Activated CD4-positive, alpha-beta T cell treated with anti-CD3 and anti-CD28 coated beads, Interleukin-2, Interleukin-4, amounts not matched to agents 100 ng/mL and 50 ng/mL, durations not matched to agents 16 hours and 8 hours (primary cell): ENCODE measurements around the gene AQP6.
"Not testable (repeated sequence)": the region's sequence is repeated elsewhere in the genome, so short reads cannot be mapped to it uniquely, and the experiment has no call there.

ENCODE experiments used
- DNase-seq: peaks from one replicate; pipeline ENCODE4 v3.0.0-alpha.2; 2020; ENCODE audit warnings: low spot score

AQP6 gene

DNA sequence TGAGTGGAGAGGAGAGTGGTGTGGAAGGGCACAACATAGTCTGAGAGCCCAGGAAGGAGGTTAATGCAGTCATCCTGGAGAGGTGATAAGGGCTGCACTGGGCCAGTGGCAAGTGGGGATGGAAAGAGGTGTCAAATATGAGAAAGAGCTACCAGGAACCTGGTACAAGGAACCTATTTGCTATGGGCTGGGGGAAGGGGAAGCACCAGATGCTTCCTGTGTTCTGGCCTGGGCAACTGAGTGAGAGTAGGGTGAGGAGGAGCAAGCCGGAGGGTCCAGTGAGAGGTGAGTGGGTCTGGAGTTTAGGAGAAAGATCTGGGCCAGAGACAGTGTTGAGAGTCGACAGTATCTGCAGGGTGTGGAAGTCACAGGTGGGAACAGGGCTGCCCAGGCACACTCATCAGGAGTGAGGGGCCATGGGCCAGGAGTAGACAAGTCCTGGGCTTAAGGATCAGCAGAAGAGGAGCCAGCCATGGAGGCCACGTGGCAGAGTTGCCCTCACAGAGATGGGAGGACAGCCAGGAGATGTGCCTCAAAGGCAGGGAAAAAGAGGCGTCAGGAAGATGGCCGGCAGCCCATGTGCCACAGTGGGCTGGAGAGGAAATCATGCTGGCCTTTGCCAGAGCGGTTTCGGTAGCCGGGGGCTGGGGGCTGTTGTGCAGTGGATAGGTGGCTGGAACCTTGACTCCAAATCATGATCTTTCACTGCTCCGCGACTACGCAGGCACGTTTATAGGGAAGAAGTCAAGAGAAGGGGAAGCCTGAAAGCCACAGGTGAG is 2.9 kb upstream of the AQP6 start:
- DNase-seq: no peak

DNA sequence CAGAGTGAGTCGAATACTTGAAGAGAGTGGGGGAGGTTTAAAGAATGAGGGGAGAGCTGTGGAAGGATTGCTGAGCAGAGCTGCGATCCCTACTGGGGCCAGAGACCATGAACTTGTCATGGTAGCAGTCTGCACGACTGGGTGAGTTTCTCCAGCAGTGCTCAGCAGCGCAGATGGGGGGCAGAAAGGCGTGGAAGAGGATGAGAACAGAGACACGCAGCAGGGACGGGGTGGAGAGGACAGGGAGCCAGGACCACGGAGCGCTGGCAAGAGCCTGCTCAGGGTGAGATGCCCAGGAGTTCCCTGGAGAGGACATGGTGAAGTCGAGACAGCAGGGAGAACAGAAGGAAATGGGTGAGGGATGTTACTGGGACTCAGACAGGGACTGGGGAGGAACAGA is 2.1 kb upstream of the AQP6 start:
- DNase-seq: no peak

GRCh38 chr12:49971141-49971540 is 1.6 kb upstream of the AQP6 start:
- no peak for DNase-seq

DNA sequence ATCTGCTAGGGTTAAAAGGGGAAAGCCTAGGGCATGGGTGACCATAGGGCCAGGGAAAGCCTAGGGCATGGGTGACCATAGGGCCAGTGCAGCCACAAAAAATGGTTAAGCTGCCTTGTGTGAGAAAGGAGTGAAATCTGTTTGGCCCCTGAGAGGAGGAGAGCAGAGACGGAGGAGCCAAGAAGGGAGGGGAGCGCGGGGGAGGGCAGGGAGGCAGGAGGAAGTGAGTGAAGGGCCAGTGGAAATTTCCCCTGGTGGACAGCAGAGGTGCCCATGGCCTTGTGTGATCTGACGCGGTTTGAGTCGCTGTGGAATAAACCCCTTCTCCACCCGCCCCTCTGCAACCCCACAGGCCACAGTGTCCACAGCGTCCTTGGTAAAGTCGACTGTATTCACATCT is 618 bp upstream of the AQP6 start:
- no peak for DNase-seq

- no peak for DNase-seq
Observed at GRCh38 chr12:49973361-49973830, 649 bp downstream of the AQP6 start.

- no peak for DNase-seq
Observed at GRCh38 chr12:49974231-49974675, 1.5 kb downstream of the AQP6 start.

DNA sequence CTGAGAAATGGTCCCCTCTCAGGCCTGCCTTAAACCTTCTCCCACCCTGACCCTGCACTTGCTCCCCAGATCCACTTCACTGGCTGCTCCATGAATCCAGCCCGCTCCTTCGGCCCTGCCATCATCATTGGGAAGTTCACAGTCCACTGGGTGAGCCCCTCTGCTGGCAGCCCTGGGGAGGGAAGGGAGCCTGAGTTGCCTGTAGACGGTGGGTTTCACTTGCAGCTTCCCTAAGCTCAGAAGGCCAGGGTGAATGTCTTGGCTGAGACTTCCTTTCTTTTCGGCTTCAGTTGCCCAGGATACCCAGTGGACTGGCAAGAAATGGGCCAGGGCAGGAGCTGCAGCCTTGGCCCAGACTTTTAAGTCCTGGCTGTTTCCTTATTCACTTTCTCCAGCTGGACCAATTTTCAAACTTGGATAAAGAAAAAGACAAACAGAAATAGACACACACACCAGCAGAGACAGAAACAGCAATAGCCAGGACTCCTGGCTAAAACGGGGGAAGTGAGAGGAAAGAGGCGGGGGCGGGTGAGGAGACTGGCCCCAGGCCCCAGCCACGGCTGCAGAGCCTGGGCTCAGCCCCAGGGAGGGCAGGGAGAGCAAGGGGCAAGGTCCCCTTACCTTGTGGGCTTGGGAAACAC is 2.0 kb downstream of the AQP6 start:
- no peak for DNase-seq

DNA sequence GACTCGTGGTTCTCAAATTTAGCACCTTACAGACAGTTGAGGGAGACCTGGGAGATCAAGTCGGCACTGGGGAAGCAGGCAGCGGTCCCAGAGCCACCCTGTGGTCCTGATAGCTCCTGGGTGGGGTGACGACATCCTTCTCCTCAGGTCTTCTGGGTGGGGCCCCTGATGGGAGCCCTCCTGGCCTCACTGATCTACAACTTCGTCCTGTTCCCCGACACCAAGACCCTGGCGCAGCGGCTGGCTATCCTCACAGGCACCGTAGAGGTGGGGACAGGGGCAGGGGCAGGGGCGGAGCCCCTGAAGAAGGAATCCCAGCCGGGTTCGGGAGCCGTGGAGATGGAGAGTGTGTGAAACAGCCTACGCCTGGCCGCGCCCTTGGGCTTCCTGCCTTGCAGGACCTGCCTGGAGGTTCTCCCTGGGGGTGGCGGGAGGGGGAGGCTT is 2.6 kb downstream of the AQP6 start:
- DNase-seq: no peak

DNA sequence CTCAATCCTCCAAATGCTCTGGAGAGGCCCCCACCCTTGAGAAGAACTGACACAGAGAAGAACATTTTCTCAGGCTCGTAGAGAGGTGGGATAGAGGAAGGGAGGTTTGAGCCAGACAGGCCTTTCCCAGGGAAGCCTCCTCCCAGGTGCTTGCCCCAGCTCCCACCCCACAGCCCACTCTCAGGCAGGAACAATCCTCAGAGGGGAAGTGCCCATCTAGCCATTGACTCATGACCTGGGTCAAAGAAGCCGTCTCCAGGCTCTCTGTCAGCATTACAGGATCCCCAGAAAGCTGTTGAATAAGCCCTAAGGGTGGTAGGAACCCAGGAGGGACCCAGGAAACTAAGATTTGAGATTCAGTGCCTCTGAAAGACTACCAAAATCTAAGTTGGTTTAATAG is 3.8 kb downstream of the AQP6 start:
- DNase-seq: no peak

DNA sequence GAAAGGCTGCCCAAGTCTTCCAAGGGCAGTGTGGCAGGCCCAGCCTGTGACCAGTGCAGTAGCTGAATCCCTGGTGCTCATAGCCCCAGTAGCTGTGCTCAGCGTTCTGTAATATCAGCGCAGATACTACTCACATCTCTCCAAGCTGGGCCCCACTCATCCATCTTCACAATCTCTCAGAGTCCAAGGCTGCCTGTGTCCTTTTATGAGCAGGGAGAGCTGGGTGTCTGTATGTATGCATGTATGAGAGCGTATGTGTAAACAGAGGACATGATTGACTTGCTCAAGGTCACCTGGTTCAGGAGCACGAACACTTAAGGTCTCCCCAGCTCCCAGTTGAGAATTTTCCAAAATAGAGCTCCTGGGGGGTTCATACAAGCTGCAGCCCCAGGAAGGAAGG is 5.4 kb downstream of the AQP6 start:
- no peak for DNase-seq

GRCh38 chr12:49979016-49979586 is 6.4 kb downstream of the AQP6 start:
- DNase-seq: no peak

GRCh38 chr12:49979791-49980190 is 7.0 kb downstream of the AQP6 start:
- no peak for DNase-seq

GRCh38 chr12:49980501-49981349 is 8.0 kb downstream of the AQP6 start:
- DNase-seq: no peak

DNA sequence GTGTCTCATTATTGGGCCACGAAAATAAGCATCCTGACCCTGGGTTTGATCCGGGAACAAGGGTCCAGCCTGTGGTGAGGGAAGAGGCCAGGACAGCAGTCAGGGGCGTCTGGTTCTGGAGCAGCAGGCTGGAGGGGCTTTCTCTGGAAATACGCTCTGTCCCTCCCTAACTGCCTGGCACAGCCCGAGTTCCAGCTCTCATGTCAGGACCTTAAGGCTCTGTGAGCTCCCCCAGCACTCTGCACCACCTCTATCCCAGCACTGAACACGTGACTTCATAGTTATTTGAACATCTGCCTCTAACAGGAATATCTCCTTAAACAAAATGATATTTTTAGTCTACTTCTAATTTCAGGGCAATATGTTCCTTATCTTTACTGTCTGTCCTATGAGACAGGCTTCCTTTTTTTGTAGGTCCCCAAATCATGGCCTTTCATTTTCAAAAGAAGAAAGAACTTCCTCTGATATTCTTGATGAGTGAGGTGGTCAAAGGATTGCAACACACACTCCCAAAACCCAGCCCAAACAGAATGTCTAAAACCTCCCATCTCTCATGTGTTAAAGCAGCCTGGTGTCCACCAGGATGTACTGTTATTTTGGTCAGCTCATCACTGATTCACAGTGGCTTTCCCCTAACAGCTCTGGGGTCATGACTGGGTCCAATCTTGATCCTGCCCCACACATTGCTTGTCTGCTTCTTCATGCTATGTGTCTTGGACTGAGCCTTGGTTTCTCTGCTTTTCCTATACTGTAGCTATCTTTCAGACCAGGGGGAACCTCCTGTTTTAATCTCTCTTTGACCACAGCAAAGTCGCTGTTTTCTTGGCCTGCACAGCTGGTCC is 9.7 kb downstream of the AQP6 start:
- DNase-seq: no peak

- DNase-seq: no peak
Observed at GRCh38 chr12:49983892-49984291, 11.1 kb downstream of the AQP6 start.

DNA sequence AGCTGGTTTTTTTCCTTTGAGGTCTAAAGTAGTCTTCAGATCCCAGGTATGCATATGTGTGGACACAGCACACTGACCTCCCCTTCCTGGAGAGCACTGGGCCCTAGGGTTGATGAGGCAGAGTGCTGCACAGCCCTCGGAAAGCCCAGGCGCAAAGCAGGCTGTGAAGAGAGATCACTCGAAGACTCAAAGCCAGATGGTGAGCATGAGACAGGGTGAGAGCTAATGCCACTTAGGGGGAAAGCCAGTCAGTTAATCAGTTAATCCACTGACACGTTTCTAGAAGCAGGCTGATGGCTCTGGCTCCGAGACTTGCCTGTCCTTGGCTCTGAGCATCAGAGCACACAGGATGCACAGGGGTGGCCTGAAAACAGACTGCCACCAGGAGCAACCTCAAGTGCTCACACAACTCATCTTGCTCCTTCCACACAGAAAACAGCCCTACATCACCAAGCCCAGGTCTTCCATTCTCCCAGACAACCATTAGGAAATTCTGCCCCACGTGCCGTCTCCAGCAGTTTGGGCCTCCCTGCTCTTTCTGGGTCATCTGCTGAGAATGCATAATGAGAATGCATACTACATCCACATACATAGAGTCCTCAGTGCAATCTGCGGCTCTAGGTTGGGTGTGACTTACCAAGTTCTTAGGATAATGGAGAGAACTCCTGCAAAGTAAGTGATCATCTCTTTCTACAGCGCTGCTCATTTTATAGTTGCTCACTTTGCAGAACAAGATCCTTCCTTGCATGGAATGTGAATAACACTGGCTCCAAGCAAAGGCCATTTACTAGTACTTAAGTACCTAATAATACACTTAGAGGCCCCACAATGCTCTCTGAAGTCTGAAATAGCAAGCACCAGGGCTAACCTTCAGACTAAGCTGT is 12.0 kb downstream of the AQP6 start:
- DNase-seq: no peak

- DNase-seq: no peak
Observed at GRCh38 chr12:49985981-49986380, 13.2 kb downstream of the AQP6 start.

- not testable (repeated sequence) for DNase-seq
Observed at GRCh38 chr12:49986476-49986875, 13.7 kb downstream of the AQP6 start.

DNA sequence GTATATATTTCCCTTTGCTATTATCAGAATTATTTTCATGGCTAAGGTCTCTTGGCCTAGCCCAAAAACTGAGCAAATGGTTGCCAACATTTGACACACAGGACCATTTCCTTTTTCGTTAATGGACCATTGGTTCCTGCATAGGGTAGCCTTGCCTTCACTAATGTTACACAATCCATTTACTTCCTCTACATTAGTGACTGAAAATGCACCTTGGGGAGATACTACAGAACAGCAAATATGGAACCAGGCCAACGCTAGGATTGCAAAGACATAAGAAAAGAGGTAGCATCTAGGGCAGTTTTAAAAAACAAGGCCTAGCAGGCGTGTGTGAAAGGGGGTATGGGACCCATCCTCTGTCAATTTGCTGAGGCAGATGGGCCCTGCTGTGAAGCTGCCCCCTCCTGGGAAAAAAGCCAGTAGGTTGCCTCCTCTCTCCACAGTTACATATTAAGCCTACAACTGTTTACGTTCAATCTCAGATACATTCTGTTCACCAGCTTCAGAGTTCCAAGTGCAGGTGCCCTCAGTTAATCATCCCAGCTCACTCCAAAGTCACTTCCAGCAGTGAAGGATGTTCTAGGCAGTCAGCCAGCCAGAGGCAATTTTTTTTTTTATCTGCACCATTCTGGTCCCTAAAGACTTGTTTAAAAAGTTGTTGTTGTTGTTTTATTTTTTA is 15.0 kb downstream of the AQP6 start:
- no peak for DNase-seq

GRCh38 chr12:49989400-49989799 is 16.7 kb downstream of the AQP6 start:
- not testable (repeated sequence) for DNase-seq
